ENCODE measurements around the gene CCDC157.
"Not testable (repeated sequence)": the region's sequence is repeated elsewhere in the genome, so short reads cannot be mapped to it uniquely, and the experiment has no call there.

The CCDC157 gene

GRCh38 chr22:30326255-30326705 is 30.5 kb upstream of the CCDC157 start:
- no peak for DNase-seq (ENCODE audit: low spot score)

GRCh38 chr22:30326706-30327362 is 30.0 kb upstream of the CCDC157 start, which contains the start of gene TBC1D10A:
Gene TBC1D10A, minus strand, starts transcription at chr22:30326941. Its CDS starts 60 bp downstream, at chr22:30326881.
- DNase-seq (ENCODE audit: low spot score): peak; percentile 96

GRCh38 chr22:30327864-30328345 is 28.9 kb upstream of the CCDC157 start:
- peak; percentile 44 for DNase-seq (ENCODE audit: low spot score)

GRCh38 chr22:30328466-30329049 is 28.2 kb upstream of the CCDC157 start:
- no peak for DNase-seq (ENCODE audit: low spot score)

- no peak for DNase-seq (ENCODE audit: low spot score)
Observed at GRCh38 chr22:30332551-30332950, 24.3 kb upstream of the CCDC157 start.

GRCh38 chr22:30332994-30333706 is 23.7 kb upstream of the CCDC157 start:
- DNase-seq (ENCODE audit: low spot score): no peak

- DNase-seq (ENCODE audit: low spot score): no peak
Observed at GRCh38 chr22:30333707-30334087, 23.1 kb upstream of the CCDC157 start.

GRCh38 chr22:30334646-30335045 is 22.2 kb upstream of the CCDC157 start:
- no peak for DNase-seq (ENCODE audit: low spot score)

GRCh38 chr22:30335236-30335635 is 21.6 kb upstream of the CCDC157 start:
- no peak for DNase-seq (ENCODE audit: low spot score)

- no peak for DNase-seq (ENCODE audit: low spot score)
Observed at GRCh38 chr22:30336752-30337460, 19.9 kb upstream of the CCDC157 start.

- no peak for DNase-seq (ENCODE audit: low spot score)
Observed at GRCh38 chr22:30337461-30337778, 19.4 kb upstream of the CCDC157 start.

GRCh38 chr22:30338341-30338740 is 18.5 kb upstream of the CCDC157 start:
- not testable (repeated sequence) for DNase-seq (ENCODE audit: low spot score)

- DNase-seq (ENCODE audit: low spot score): no peak
Observed at GRCh38 chr22:30338802-30339201, 18.0 kb upstream of the CCDC157 start.

GRCh38 chr22:30340911-30341685 is 15.7 kb upstream of the CCDC157 start:
- DNase-seq (ENCODE audit: low spot score): no peak

GRCh38 chr22:30344447-30345200 is 12.2 kb upstream of the CCDC157 start:
- DNase-seq (ENCODE audit: low spot score): no peak

- DNase-seq (ENCODE audit: low spot score): no peak
Observed at GRCh38 chr22:30347255-30347892, 9.4 kb upstream of the CCDC157 start.

GRCh38 chr22:30348404-30348803 is 8.4 kb upstream of the CCDC157 start:
- DNase-seq (ENCODE audit: low spot score): no peak

GRCh38 chr22:30348809-30349208 is 8.0 kb upstream of the CCDC157 start:
- DNase-seq (ENCODE audit: low spot score): no peak

- DNase-seq (ENCODE audit: low spot score): no peak
Observed at GRCh38 chr22:30351226-30351625, 5.6 kb upstream of the CCDC157 start.

- DNase-seq (ENCODE audit: low spot score): no peak
Observed at GRCh38 chr22:30354644-30355043, 2.2 kb upstream of the CCDC157 start.

GRCh38 chr22:30357236-30357570 is 396 bp downstream of the CCDC157 start:
- no peak for DNase-seq (ENCODE audit: low spot score)

Measured in LoVo (cell line).